Sigmoid colon (tissue), 7 donors: ENCODE measurements around the gene FBXO44. TPM values are rescaled to one million over a fixed set of nuclear protein-coding genes. Genes with fewer than 3 reads are reported as not detected.

Experiments used
- DNase-seq: peaks from one replicate; pipeline ENCODE4 v3.0.0-alpha.2; 2019
- H3K27ac ChIP-seq, 4 donors: fragments of 200-600 bp; sonication (generic); one replicate each; pipeline ENCODE4 v1.5.1; 2016 to 2019; ENCODE audit warnings: mild to moderate bottlenecking in 1 of 4
- H3K27me3 ChIP-seq, 3 donors: fragments of 200-600 bp; sonication (generic); one replicate each; pipeline ENCODE4 v1.5.1; 2019; ENCODE audit warnings: mild to moderate bottlenecking in 1 of 3
- H3K36me3 ChIP-seq, 4 donors: fragments of 200-600 bp; sonication (generic); one replicate each; pipeline ENCODE4 v1.5.1; 2016 to 2019
- H3K4me1 ChIP-seq, 4 donors: fragments of 200-600 bp; sonication (generic); one replicate each; pipeline ENCODE4 v1.5.1; 2017 to 2019
- H3K4me3 ChIP-seq, 4 donors: fragments of 200-600 bp; sonication (generic); one replicate each; pipeline ENCODE4 v1.5.1; 2017 to 2019; ENCODE audit warnings: mild to moderate bottlenecking in 2 of 4, moderate library complexity in 1 of 4
- H3K9me3 ChIP-seq, 4 donors: fragments of 200-600 bp in 3 of 4; sonication (generic) in 3 of 4; one replicate each; pipeline versions ENCODE4 v1.5.1 to v1.6.1; 2013 to 2019
- CTCF ChIP-seq, 4 experiments: fragments of 450-650 bp in 3 of 4; fragments of 200-600 bp in 1 of 4; IDR thresholded peaks; one replicate each; pipeline ENCODE4 v1.5.1; 2016 to 2019; ENCODE audit warnings: antibody characterized with exemption in 4 of 4, mild to moderate bottlenecking in 3 of 4, moderate library complexity in 2 of 4
- EP300 ChIP-seq, 4 donors: sonication (generic); formaldehyde crosslinking; IDR thresholded peaks; one replicate each; pipeline ENCODE4 v1.6.1; 2017; ENCODE audit warnings: antibody characterized with exemption in 4 of 4
- POLR2A ChIP-seq, 2 donors: fragments of 450-650 bp; IDR thresholded peaks; one replicate each; pipeline ENCODE4 v1.6.1; 2016; ENCODE audit warnings: antibody characterized with exemption in 2 of 2, mild to moderate bottlenecking in 2 of 2, moderate library complexity in 2 of 2
- POLR2AphosphoS5 ChIP-seq, 4 donors: sonication (generic); formaldehyde crosslinking; IDR thresholded peaks; one replicate each; pipeline ENCODE4 v1.6.1; 2017; ENCODE audit warnings: antibody characterized with exemption in 4 of 4
- WGBS, 2 donors: extraction: QIAGEN DNeasy Blood & Tissue Kit; methylation state at CpG; one replicate each; pipeline ENCODE4 v1.1.7; 2013; 5-methylcytosine and 5-hydroxymethylcytosine counted together
- intact Hi-C: fragments of 100-400 bp; cut with DNase I; formaldehyde crosslinking; loops from one replicate; pipeline ENCODE4 v1.15.1; 2023
- polyA plus RNA-seq, 3 donors: library from polyadenylated mRNA; stranded (reverse); fragments of 200-250 nt; gene quantifications; one replicate each; pipeline ENCODE4 v1.2.3, GENCODE V29; 2013
- total RNA-seq, 4 donors: library from RNA; depleted of rRNA; stranded (reverse); fragments of >200 nt; gene quantifications; one replicate each; pipeline ENCODE4 v1.1.0, GENCODE V29; 2016
- donor health status: healthy with polysubstance abuse.
- donor health status: Bipolar disorder and iron deficiency.
- donor health status: healthy.

The FBXO44 gene
- total and polyA plus RNA-seq, 7 donors, result 1.6 to 27.3 (median 14.2) TPM

- Histone ChIP-seq H3K4me3 (no peak overlapping the region), H3K27me3 (peaks cover 0 to 57% (median 14%) of the 10 kb centered on the region in 3 donors), H3K36me3 (no peaks in the 10 kb centered on the region), H3K4me1 (peaks cover 0 to 11% (median 8%) of the 10 kb centered on the region in 4 donors), H3K9me3 (no peaks in the 10 kb centered on the region), H3K27ac (no peak overlapping the region)
- TF ChIP-seq CTCF (IDR thresholded peaks at IDR 0.05) (no peak), POLR2AphosphoS5 (IDR thresholded peaks at IDR 0.05) (no peak), POLR2A (IDR thresholded peaks at IDR 0.05) (no peak)
- intact Hi-C loops, result loop anchor here (5.0 kb wide), 1 partner anchor 303 kb away; no protein-coding TSS in a partner anchor
- 50 to 58% methylated on average over 22 of the region's 22 CpGs for WGBS, 2 donors
- DNase-seq, result no peak
Measured at GRCh38 chr1:11704691-11705475, 50.2 kb downstream of the FBXO44 start.

- DNase-seq, result no peak
- Histone ChIP-seq H3K9me3 (no peaks in the 10 kb centered on the region), H3K27me3 (peaks cover 0 to 51% (median 12%) of the 10 kb centered on the region in 3 donors), H3K4me1 (peaks cover 0 to 11% (median 8%) of the 10 kb centered on the region in 4 donors), H3K4me3 (no peak overlapping the region), H3K36me3 (no peaks in the 10 kb centered on the region), H3K27ac (no peak overlapping the region)
- intact Hi-C loops, result no loop called here
- no peak for TF ChIP-seq POLR2AphosphoS5 (IDR thresholded peaks at IDR 0.05)
- no peak for TF ChIP-seq EP300 (IDR thresholded peaks at IDR 0.05)
- TF ChIP-seq CTCF (IDR thresholded peaks at IDR 0.05), result no peak
- TF ChIP-seq POLR2A (IDR thresholded peaks at IDR 0.05), result no peak
- 79 to 86% methylated on average over 9 of the region's 9 CpGs for WGBS, 2 donors
Measured at GRCh38 chr1:11705596-11705995, 50.9 kb downstream of the FBXO44 start.

GRCh38 chr1:11706292-11706691 lies 51.6 kb downstream of the FBXO44 start:
- TF ChIP-seq CTCF (IDR thresholded peaks at IDR 0.05) (no peak), POLR2A (IDR thresholded peaks at IDR 0.05) (no peak), EP300 (IDR thresholded peaks at IDR 0.05) (no peak), POLR2AphosphoS5 (IDR thresholded peaks at IDR 0.05) (no peak)
- H3K36me3 ChIP-seq, result no peaks in the 10 kb centered on the region
- H3K27me3 ChIP-seq, result peaks cover 0 to 48% (median 6%) of the 10 kb centered on the region in 3 donors
- H3K4me3 ChIP-seq, result no peak overlapping the region
- DNase-seq, result no peak
- intact Hi-C loops, result no loop called here
- WGBS, 2 donors, result 89 to 91% methylated on average over 14 of the region's 14 CpGs
- no peak overlapping the region for H3K27ac ChIP-seq
- no peaks in the 10 kb centered on the region for H3K9me3 ChIP-seq
- peaks cover 0 to 7% (median 5%) of the 10 kb centered on the region in 4 donors for H3K4me1 ChIP-seq

- no peaks in the 10 kb centered on the region for H3K9me3 ChIP-seq
- H3K4me1 ChIP-seq, result no peaks in the 10 kb centered on the region
- WGBS, 2 donors, result 28 to 57% methylated on average over 17 of the region's 17 CpGs
- peaks cover 0 to 42% (median 6%) of the 10 kb centered on the region in 3 donors for H3K27me3 ChIP-seq
- H3K4me3 ChIP-seq, result no peak overlapping the region
- intact Hi-C loops, result no loop called here
- no peak for DNase-seq
- no peak for TF ChIP-seq POLR2AphosphoS5 (IDR thresholded peaks at IDR 0.05)
- TF ChIP-seq EP300 (IDR thresholded peaks at IDR 0.05), result no peak
- TF ChIP-seq CTCF (IDR thresholded peaks at IDR 0.05), result no peak
- TF ChIP-seq POLR2A (IDR thresholded peaks at IDR 0.05), result no peak
- no peak overlapping the region for H3K27ac ChIP-seq
- H3K36me3 ChIP-seq, result no peaks in the 10 kb centered on the region
Measured at GRCh38 chr1:11707621-11708276, 53.1 kb downstream of the FBXO44 start.
